Esophagus squamous epithelium (tissue), 4 donors: ENCODE results near the gene ATXN1.

ENCODE experiments used
- POLR2A ChIP-seq, 4 donors: fragments of 450-650 bp; IDR thresholded peaks; one replicate each; pipeline ENCODE4 v1.6.1; 2017; ENCODE audit warnings: antibody characterized with exemption in 4 of 4, mild to moderate bottlenecking in 4 of 4, moderate library complexity in 3 of 4
- TF ChIP-seq, protein P1 (sequence below), 6 experiments: fragments of 450-650 bp in 4 of 6; fragments of 200-600 bp in 2 of 6; sonication (generic) in 2 of 6; IDR thresholded peaks; one replicate each; pipeline ENCODE4 v1.5.1; 2016 to 2019; ENCODE audit warnings: antibody characterized with exemption in 6 of 6, mild to moderate bottlenecking in 4 of 6, moderate library complexity in 4 of 6

DNA sequence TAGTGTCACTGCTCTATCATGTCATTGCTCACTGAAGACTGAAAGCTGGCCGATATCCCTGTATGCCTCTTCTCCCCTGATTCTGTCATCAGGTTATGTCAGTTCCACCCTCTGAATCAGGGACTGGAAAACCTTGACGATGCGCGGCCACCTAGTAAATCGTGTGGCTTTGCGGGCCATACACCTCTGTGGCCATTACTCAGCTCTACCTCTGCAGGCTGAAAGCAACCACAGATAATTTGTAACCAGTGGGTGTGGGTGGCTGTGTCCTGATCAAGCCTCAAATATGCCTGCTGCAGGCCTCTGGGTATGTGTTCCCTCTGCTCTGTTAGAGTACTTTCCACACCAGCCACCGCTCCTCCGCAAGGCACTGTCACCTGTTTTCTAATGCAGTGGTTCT is 417.7 kb downstream of the ATXN1 start:
- TF ChIP-seq, protein P1, sequence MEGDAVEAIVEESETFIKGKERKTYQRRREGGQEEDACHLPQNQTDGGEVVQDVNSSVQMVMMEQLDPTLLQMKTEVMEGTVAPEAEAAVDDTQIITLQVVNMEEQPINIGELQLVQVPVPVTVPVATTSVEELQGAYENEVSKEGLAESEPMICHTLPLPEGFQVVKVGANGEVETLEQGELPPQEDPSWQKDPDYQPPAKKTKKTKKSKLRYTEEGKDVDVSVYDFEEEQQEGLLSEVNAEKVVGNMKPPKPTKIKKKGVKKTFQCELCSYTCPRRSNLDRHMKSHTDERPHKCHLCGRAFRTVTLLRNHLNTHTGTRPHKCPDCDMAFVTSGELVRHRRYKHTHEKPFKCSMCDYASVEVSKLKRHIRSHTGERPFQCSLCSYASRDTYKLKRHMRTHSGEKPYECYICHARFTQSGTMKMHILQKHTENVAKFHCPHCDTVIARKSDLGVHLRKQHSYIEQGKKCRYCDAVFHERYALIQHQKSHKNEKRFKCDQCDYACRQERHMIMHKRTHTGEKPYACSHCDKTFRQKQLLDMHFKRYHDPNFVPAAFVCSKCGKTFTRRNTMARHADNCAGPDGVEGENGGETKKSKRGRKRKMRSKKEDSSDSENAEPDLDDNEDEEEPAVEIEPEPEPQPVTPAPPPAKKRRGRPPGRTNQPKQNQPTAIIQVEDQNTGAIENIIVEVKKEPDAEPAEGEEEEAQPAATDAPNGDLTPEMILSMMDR (IDR thresholded peaks at IDR 0.05) = no peak
- TF ChIP-seq POLR2A (IDR thresholded peaks at IDR 0.05) = no peak
